ENCODE data around the gene IARS1. TPM values are rescaled to one million over a fixed set of nuclear protein-coding genes. Genes with fewer than 3 reads are reported as not detected.

The IARS1 gene
- total RNA-seq, 1 experiment from 2014 or later = 220 TPM

- H3K36me3 Mint-ChIP-seq = peaks cover 51% of the 10 kb centered on the region
- H3K27me3 Mint-ChIP-seq (ENCODE audit: low read depth) = no peaks in the 10 kb centered on the region
- TF ChIP-seq, protein P1, sequence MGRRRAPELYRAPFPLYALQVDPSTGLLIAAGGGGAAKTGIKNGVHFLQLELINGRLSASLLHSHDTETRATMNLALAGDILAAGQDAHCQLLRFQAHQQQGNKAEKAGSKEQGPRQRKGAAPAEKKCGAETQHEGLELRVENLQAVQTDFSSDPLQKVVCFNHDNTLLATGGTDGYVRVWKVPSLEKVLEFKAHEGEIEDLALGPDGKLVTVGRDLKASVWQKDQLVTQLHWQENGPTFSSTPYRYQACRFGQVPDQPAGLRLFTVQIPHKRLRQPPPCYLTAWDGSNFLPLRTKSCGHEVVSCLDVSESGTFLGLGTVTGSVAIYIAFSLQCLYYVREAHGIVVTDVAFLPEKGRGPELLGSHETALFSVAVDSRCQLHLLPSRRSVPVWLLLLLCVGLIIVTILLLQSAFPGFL (CRISPR knock-in tag; IDR thresholded peaks at IDR 0.05; ENCODE audit: borderline replicate concordance) = no peak
- peak; percentile 32; the same call in 1 of the 2 replicates for TF ChIP-seq ZNF121 (CRISPR knock-in tag; IDR thresholded peaks at IDR 0.05)
- DNase-seq (ENCODE audit: low spot score) (no peak), ATAC-seq (peak; percentile 17)
- ChIA-PET POLR2A (interaction anchor here (1.1 kb wide), 1 partner anchor 34 kb away, joined by 3 read pairs; no protein-coding TSS in a partner anchor), CTCF (no interaction called here)
- H3K9me3 Mint-ChIP-seq = no peaks in the 10 kb centered on the region
- H3K4me3 Mint-ChIP-seq = peak overlapping the region; percentile 98
- peak overlapping the region; percentile 55; the same call in 1 of the 2 replicates for H3K27ac Mint-ChIP-seq
- peaks cover 16% of the 10 kb centered on the region for H3K4me1 Mint-ChIP-seq
Observed at GRCh38 chr9:92294297-92294676, 790 bp upstream of the IARS1 start.

DNA sequence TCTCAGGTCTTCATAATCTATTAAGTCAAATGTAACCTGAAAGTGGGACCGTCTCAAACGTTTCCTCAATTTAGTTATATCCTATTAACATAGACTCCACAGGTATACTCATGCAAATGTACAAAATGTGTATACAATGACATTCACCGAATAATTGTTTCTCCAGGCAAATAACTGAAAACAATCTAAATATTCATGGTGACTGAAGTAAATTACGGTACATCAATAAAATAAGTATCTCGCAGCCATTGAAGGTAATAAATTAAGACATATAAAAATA lies 482 bp downstream of the IARS1 start:
- H3K36me3 Mint-ChIP-seq = peaks cover 47% of the 10 kb centered on the region
- ATAC-seq (no peak), DNase-seq (ENCODE audit: low spot score) (no peak)
- ChIA-PET POLR2A (no interaction called here), CTCF (no interaction called here)
- H3K4me1 Mint-ChIP-seq = peaks cover 16% of the 10 kb centered on the region
- TF ChIP-seq, protein P2, sequence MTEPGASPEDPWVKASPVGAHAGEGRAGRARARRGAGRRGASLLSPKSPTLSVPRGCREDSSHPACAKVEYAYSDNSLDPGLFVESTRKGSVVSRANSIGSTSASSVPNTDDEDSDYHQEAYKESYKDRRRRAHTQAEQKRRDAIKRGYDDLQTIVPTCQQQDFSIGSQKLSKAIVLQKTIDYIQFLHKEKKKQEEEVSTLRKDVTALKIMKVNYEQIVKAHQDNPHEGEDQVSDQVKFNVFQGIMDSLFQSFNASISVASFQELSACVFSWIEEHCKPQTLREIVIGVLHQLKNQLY (CRISPR knock-in tag; IDR thresholded peaks at IDR 0.05) = no peak
- peak overlapping the region; percentile 69 for H3K27ac Mint-ChIP-seq
- peak overlapping the region; percentile 98 for H3K4me3 Mint-ChIP-seq
- no peaks in the 10 kb centered on the region for H3K27me3 Mint-ChIP-seq (ENCODE audit: low read depth)
- no peaks in the 10 kb centered on the region for H3K9me3 Mint-ChIP-seq

DNA sequence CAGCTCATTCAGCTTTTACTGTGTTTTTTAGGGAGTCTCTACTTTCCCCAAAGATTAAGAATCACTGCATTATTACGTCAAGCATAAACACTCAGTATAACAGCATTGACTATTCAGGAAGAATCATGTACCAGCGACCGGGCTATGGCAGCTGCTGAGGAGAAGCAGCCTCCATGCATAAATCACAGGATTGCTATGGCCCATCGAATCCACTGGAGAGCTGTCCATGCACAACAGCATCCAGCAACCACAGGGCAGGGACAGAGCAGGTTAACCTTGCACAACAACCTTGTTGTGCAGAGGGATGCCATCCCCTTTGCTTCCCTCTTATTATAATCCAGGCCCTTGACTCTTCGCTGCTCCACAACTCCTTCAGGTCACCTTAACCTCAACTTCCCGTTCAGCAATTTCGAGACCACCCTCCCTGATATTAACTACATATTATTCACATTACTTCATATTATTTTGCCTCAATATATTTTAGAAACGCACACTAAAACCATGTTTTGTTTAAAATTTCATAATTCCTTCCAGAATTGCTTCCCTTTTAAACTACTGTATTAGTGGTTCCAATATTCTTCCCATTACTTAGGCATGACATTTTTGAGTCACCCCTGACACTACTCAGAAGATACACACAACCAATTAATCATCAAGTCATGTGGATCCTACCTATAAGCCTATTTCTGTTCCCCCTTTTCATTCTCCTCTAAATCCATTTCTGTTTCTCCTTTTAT lies 991 bp downstream of the IARS1 start:
- peaks cover 47% of the 10 kb centered on the region for H3K36me3 Mint-ChIP-seq
- H3K9me3 Mint-ChIP-seq = no peaks in the 10 kb centered on the region
- no peak for DNase-seq (ENCODE audit: low spot score)
- no peaks in the 10 kb centered on the region for H3K27me3 Mint-ChIP-seq (ENCODE audit: low read depth)
- ChIA-PET POLR2A (interaction anchor here (0.7 to 0.9 kb wide), 2 partner anchors 14 to 495 kb away, joined by 3 to 5 read pairs; no protein-coding TSS in a partner anchor), CTCF (interaction anchor here (1.3 kb wide), 1 partner anchor 152 kb away, joined by 7 read pairs; no protein-coding TSS in a partner anchor)
- ATAC-seq = no peak
- peak overlapping the region; percentile 98 for H3K4me3 Mint-ChIP-seq
- H3K27ac Mint-ChIP-seq = peak overlapping the region; percentile 69
- no peak for TF ChIP-seq E2F5 (CRISPR knock-in tag; IDR thresholded peaks at IDR 0.05)
- TF ChIP-seq, protein P3, sequence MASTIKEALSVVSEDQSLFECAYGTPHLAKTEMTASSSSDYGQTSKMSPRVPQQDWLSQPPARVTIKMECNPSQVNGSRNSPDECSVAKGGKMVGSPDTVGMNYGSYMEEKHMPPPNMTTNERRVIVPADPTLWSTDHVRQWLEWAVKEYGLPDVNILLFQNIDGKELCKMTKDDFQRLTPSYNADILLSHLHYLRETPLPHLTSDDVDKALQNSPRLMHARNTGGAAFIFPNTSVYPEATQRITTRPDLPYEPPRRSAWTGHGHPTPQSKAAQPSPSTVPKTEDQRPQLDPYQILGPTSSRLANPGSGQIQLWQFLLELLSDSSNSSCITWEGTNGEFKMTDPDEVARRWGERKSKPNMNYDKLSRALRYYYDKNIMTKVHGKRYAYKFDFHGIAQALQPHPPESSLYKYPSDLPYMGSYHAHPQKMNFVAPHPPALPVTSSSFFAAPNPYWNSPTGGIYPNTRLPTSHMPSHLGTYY (CRISPR knock-in tag; IDR thresholded peaks at IDR 0.05) = no peak
- TF ChIP-seq RORB (CRISPR knock-in tag; IDR thresholded peaks at IDR 0.05) = peak; percentile 4; the same call in 1 of the 2 replicates
- H3K4me1 Mint-ChIP-seq = peaks cover 16% of the 10 kb centered on the region

GRCh38 chr9:92291577-92291976 lies 1.9 kb downstream of the IARS1 start:
- no peak for DNase-seq (ENCODE audit: low spot score)
- ATAC-seq = no peak
- H3K4me3 Mint-ChIP-seq = peak overlapping the region; percentile 98
- H3K27me3 Mint-ChIP-seq (ENCODE audit: low read depth) = no peaks in the 10 kb centered on the region
- H3K9me3 Mint-ChIP-seq = no peaks in the 10 kb centered on the region
- ChIA-PET POLR2A (interaction anchor here (0.5 to 0.9 kb wide), 4 partner anchors 14 to 496 kb away, joined by 3 to 5 read pairs (median 3); no protein-coding TSS in a partner anchor), CTCF (interaction anchor here (1.3 kb wide), 1 partner anchor 151 kb away, joined by 7 read pairs; no protein-coding TSS in a partner anchor)
- peaks cover 48% of the 10 kb centered on the region for H3K36me3 Mint-ChIP-seq
- peaks cover 16% of the 10 kb centered on the region for H3K4me1 Mint-ChIP-seq
- peak overlapping the region; percentile 39; the same call in 1 of the 2 replicates for H3K27ac Mint-ChIP-seq
- no peak for TF ChIP-seq ZNF671 (CRISPR knock-in tag; IDR thresholded peaks at IDR 0.05)
- TF ChIP-seq ZSCAN18 (CRISPR knock-in tag; IDR thresholded peaks at IDR 0.05) = no peak
- TF ChIP-seq, protein P4, sequence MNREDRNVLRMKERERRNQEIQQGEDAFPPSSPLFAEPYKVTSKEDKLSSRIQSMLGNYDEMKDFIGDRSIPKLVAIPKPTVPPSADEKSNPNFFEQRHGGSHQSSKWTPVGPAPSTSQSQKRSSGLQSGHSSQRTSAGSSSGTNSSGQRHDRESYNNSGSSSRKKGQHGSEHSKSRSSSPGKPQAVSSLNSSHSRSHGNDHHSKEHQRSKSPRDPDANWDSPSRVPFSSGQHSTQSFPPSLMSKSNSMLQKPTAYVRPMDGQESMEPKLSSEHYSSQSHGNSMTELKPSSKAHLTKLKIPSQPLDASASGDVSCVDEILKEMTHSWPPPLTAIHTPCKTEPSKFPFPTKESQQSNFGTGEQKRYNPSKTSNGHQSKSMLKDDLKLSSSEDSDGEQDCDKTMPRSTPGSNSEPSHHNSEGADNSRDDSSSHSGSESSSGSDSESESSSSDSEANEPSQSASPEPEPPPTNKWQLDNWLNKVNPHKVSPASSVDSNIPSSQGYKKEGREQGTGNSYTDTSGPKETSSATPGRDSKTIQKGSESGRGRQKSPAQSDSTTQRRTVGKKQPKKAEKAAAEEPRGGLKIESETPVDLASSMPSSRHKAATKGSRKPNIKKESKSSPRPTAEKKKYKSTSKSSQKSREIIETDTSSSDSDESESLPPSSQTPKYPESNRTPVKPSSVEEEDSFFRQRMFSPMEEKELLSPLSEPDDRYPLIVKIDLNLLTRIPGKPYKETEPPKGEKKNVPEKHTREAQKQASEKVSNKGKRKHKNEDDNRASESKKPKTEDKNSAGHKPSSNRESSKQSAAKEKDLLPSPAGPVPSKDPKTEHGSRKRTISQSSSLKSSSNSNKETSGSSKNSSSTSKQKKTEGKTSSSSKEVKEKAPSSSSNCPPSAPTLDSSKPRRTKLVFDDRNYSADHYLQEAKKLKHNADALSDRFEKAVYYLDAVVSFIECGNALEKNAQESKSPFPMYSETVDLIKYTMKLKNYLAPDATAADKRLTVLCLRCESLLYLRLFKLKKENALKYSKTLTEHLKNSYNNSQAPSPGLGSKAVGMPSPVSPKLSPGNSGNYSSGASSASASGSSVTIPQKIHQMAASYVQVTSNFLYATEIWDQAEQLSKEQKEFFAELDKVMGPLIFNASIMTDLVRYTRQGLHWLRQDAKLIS (CRISPR knock-in tag; IDR thresholded peaks at IDR 0.05; ENCODE audit: borderline replicate concordance) = no peak
- TF ChIP-seq ATF2 (CRISPR knock-in tag; IDR thresholded peaks at IDR 0.05; ENCODE audit: borderline replicate concordance, low read depth) = no peak
- TF ChIP-seq FOXJ3 (CRISPR knock-in tag; IDR thresholded peaks at IDR 0.05; ENCODE audit: borderline replicate concordance) = no peak
- TF ChIP-seq ZNF416 (CRISPR knock-in tag; IDR thresholded peaks at IDR 0.05) = no peak
- no peak for TF ChIP-seq ZNF396 (CRISPR knock-in tag; IDR thresholded peaks at IDR 0.05; ENCODE audit: borderline replicate concordance)
- TF ChIP-seq, protein P5, sequence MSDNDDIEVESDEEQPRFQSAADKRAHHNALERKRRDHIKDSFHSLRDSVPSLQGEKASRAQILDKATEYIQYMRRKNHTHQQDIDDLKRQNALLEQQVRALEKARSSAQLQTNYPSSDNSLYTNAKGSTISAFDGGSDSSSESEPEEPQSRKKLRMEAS (CRISPR knock-in tag; IDR thresholded peaks at IDR 0.05) = no peak
- TF ChIP-seq, protein P1 (CRISPR knock-in tag; IDR thresholded peaks at IDR 0.05; ENCODE audit: borderline replicate concordance) = no peak

Measured in WTC11 (cell line).